Measurements from ENCODE around the gene CEP57L1. TPM values are rescaled to one million over a fixed set of nuclear protein-coding genes. Genes with fewer than 3 reads are reported as not detected.

Gene CEP57L1
- total and polyA plus RNA-seq, 9 donors = 14.5 to 30.9 (median 17.3) TPM

DNA sequence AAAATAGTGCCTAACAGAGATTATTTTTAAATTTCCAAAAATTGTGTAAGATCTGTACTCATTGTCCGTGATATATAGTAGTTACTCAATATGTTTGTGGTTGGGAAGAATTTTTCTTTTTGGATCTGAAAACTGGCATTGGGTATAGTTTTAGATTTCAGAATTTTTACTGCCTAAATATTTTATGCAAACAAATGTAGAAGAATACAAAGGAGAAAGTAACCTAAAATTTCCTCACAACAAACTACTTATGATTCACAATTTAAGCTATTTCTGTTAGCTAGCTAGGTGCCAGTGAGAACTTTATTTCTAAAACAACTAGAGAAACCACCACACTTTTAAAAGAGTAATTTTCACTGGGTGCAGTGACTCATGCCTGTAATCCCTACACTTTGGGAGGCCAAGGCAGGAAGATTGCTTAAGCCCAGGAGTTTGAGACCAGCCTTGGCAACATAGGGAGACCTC, 39.5 kb upstream of the CEP57L1 start:
- H3K4me3 ChIP-seq (ENCODE audit: low read length) = no peak overlapping the region
- no peak overlapping the region for H3K27ac ChIP-seq (ENCODE audit: low read length)
- H3K4me1 ChIP-seq (ENCODE audit: control insufficient read depth, insufficient read depth, low read length) = no peaks in the 10 kb centered on the region
- no peak for DNase-seq
- WGBS (ENCODE audit: insufficient coverage) = no CpG with 5 or more reads among the region's 1 CpG
- no peaks in the 10 kb centered on the region for H3K9me3 ChIP-seq (replicated peaks; ENCODE audit: control insufficient read depth, low read depth, low read length)
- H3K27me3 ChIP-seq (ENCODE audit: control insufficient read depth, insufficient read depth, low read length) = no peaks in the 10 kb centered on the region
- no peaks in the 10 kb centered on the region for H3K36me3 ChIP-seq (ENCODE audit: control insufficient read depth, insufficient read depth, low read length)

DNA sequence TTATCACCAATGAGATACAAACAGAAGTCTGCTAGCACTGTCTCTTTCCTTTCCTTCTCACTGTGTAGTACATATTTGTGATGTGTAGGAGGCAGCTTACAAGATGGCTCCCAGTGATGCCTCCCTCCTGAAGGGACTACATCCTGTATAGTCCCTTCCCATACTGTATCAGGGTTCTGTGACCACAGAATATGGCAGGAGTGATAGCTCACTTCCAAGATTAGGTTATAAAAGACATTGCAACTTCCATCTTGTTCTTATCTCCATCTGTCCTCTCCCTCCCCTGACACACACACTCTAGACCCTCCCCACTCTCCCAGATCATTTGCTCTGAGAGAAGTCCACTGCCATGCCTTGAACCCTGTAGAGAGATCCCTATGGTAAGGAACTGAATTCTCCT, 38.6 kb upstream of the CEP57L1 start:
- H3K4me3 ChIP-seq (ENCODE audit: low read length) = no peak overlapping the region
- no peaks in the 10 kb centered on the region for H3K4me1 ChIP-seq (ENCODE audit: control insufficient read depth, insufficient read depth, low read length)
- H3K27me3 ChIP-seq (ENCODE audit: control insufficient read depth, insufficient read depth, low read length) = no peaks in the 10 kb centered on the region
- no peaks in the 10 kb centered on the region for H3K9me3 ChIP-seq (replicated peaks; ENCODE audit: control insufficient read depth, low read depth, low read length)
- no peak for DNase-seq
- H3K36me3 ChIP-seq (ENCODE audit: control insufficient read depth, insufficient read depth, low read length) = no peaks in the 10 kb centered on the region
- H3K27ac ChIP-seq (ENCODE audit: low read length) = no peak overlapping the region

DNA sequence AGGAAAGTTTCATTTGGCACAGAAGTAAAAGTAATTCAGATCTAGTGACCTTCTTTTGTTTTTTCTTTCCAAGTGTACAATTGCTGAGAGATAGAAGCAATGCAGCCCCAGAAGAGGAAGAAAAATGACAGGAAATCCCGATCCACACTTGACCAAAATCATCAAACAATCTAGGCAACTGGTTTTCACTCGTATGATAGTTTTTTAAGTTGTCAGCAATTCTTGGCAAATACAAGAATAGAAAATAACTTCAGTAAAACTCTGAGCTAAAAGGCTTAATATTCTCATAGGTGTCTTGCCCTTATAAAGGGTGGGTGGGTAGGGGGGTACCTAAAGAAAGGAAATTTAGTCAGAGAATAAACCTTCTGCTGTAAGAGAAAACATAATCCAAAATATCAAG, 36.7 kb upstream of the CEP57L1 start:
- Histone ChIP-seq H3K27ac (ENCODE audit: low read length) (no peak overlapping the region), H3K27me3 (ENCODE audit: control insufficient read depth, insufficient read depth, low read length) (no peaks in the 10 kb centered on the region), H3K4me1 (ENCODE audit: control insufficient read depth, insufficient read depth, low read length) (no peaks in the 10 kb centered on the region), H3K9me3 (replicated peaks; ENCODE audit: control insufficient read depth, low read depth, low read length) (no peaks in the 10 kb centered on the region), H3K36me3 (ENCODE audit: control insufficient read depth, insufficient read depth, low read length) (no peaks in the 10 kb centered on the region), H3K4me3 (ENCODE audit: low read length) (no peak overlapping the region)
- no peak for DNase-seq
- WGBS (ENCODE audit: insufficient coverage) = no CpG with 5 or more reads among the region's 2 CpGs

GRCh38 chr6:109059153-109059552, 36.2 kb upstream of the CEP57L1 start:
- H3K27me3 ChIP-seq (ENCODE audit: control insufficient read depth, insufficient read depth, low read length) = no peaks in the 10 kb centered on the region
- DNase-seq = no peak
- no peaks in the 10 kb centered on the region for H3K4me1 ChIP-seq (ENCODE audit: control insufficient read depth, insufficient read depth, low read length)
- H3K27ac ChIP-seq (ENCODE audit: low read length) = peak overlapping the region; percentile 36
- H3K4me3 ChIP-seq (ENCODE audit: low read length) = no peak overlapping the region
- no peaks in the 10 kb centered on the region for H3K9me3 ChIP-seq (replicated peaks; ENCODE audit: control insufficient read depth, low read depth, low read length)
- H3K36me3 ChIP-seq (ENCODE audit: control insufficient read depth, insufficient read depth, low read length) = no peaks in the 10 kb centered on the region
- no CpG with 5 or more reads among the region's 3 CpGs for WGBS (ENCODE audit: insufficient coverage)

DNA sequence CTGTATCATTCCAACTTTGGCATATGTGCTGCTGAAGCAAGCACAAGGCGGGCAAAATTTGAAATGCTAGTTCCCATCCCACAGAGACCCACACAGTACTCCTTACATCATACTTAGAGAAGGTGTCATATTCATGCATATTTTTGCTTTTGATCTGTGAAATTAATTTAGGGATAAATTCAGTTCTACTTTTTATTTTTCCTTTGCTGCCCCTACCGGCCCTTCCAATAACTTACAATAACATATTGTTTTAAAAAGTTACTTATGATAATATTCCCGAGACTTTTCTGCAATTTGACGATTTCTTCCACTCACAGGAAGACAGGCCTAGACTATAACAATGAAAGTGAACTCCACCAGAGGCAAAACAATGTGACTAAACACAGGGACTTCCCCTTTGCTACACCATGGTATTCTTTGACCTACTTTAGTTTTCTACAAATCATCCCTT, 35.7 kb upstream of the CEP57L1 start:
- no peak overlapping the region for H3K4me3 ChIP-seq (ENCODE audit: low read length)
- no peaks in the 10 kb centered on the region for H3K27me3 ChIP-seq (ENCODE audit: control insufficient read depth, insufficient read depth, low read length)
- DNase-seq = peak; percentile 60
- H3K9me3 ChIP-seq (replicated peaks; ENCODE audit: control insufficient read depth, low read depth, low read length) = no peaks in the 10 kb centered on the region
- no CpG with 5 or more reads among the region's 4 CpGs for WGBS (ENCODE audit: insufficient coverage)
- no peaks in the 10 kb centered on the region for H3K36me3 ChIP-seq (ENCODE audit: control insufficient read depth, insufficient read depth, low read length)
- no peaks in the 10 kb centered on the region for H3K4me1 ChIP-seq (ENCODE audit: control insufficient read depth, insufficient read depth, low read length)
- H3K27ac ChIP-seq (ENCODE audit: low read length) = peak overlapping the region; percentile 36

DNA sequence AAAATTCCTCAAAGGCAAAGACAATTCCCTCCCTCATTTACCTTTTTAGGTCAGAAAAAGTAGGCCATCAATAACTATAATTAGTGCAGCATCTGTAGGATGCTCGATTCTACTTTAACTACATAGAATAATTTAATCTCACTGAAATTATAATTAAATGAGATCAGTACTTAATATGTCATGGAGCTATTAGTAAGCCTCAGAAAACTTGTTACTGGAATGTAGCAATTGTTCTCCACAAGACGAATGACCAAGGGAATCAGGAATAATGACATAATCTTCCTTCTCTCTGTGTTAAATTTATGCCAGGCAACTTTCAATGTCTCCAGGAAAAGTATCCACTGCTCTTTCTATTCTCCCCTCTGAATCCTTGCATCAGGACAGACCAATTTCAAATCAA, 34.7 kb upstream of the CEP57L1 start:
- H3K9me3 ChIP-seq (replicated peaks; ENCODE audit: control insufficient read depth, low read depth, low read length) = no peaks in the 10 kb centered on the region
- no peak for DNase-seq
- no peaks in the 10 kb centered on the region for H3K4me1 ChIP-seq (ENCODE audit: control insufficient read depth, insufficient read depth, low read length)
- WGBS (ENCODE audit: insufficient coverage) = no CpG with 5 or more reads among the region's 2 CpGs
- H3K27ac ChIP-seq (ENCODE audit: low read length) = no peak overlapping the region
- H3K27me3 ChIP-seq (ENCODE audit: control insufficient read depth, insufficient read depth, low read length) = no peaks in the 10 kb centered on the region
- H3K4me3 ChIP-seq (ENCODE audit: low read length) = no peak overlapping the region
- H3K36me3 ChIP-seq (ENCODE audit: control insufficient read depth, insufficient read depth, low read length) = no peaks in the 10 kb centered on the region

GRCh38 chr6:109062216-109062615, 33.1 kb upstream of the CEP57L1 start:
- no peak overlapping the region for H3K27ac ChIP-seq (ENCODE audit: low read length)
- H3K36me3 ChIP-seq (ENCODE audit: control insufficient read depth, insufficient read depth, low read length) = no peaks in the 10 kb centered on the region
- H3K9me3 ChIP-seq (replicated peaks; ENCODE audit: control insufficient read depth, low read depth, low read length) = no peaks in the 10 kb centered on the region
- WGBS (ENCODE audit: insufficient coverage) = 100% methylated on average over 3 of the region's 5 CpGs
- no peaks in the 10 kb centered on the region for H3K4me1 ChIP-seq (ENCODE audit: control insufficient read depth, insufficient read depth, low read length)
- no peak for DNase-seq
- no peaks in the 10 kb centered on the region for H3K27me3 ChIP-seq (ENCODE audit: control insufficient read depth, insufficient read depth, low read length)
- no peak overlapping the region for H3K4me3 ChIP-seq (ENCODE audit: low read length)

DNA sequence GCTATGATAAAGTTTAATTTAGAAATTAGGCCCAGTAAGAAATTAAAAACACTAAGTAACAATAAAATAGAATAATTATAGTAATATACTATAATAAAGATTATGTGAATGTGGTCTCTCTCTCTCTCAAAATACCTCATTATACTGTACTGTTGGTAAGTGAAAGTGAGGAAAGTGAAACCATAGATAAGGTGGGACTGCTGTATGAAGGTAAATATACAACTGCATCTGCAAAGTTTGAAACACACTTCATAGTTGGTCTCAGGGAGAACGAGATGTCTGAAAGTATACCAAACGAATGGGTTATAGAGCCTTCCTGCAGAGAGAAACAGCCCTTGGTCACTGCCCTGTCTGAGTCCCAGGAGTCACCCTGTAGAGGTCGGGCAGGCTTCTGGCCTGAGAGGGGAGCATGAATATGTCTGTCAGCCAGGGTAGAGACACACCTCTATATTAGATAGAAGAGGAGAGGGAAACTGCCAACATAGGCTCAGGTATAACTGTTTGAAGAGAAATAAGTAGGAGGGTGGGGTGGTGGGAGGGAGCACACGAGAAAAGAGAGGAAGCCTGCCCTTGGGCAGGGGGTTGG, 32.4 kb upstream of the CEP57L1 start:
- WGBS (ENCODE audit: insufficient coverage) = 60% methylated on average over 1 of the region's 4 CpGs
- H3K4me1 ChIP-seq (ENCODE audit: control insufficient read depth, insufficient read depth, low read length) = no peaks in the 10 kb centered on the region
- no peak overlapping the region for H3K27ac ChIP-seq (ENCODE audit: low read length)
- H3K9me3 ChIP-seq (replicated peaks; ENCODE audit: control insufficient read depth, low read depth, low read length) = no peaks in the 10 kb centered on the region
- no peak for DNase-seq
- H3K36me3 ChIP-seq (ENCODE audit: control insufficient read depth, insufficient read depth, low read length) = peaks cover 1% of the 10 kb centered on the region
- no peak overlapping the region for H3K4me3 ChIP-seq (ENCODE audit: low read length)
- no peaks in the 10 kb centered on the region for H3K27me3 ChIP-seq (ENCODE audit: control insufficient read depth, insufficient read depth, low read length)

- no peak overlapping the region for H3K27ac ChIP-seq (ENCODE audit: low read length)
- no peaks in the 10 kb centered on the region for H3K4me1 ChIP-seq (ENCODE audit: control insufficient read depth, insufficient read depth, low read length)
- WGBS (ENCODE audit: insufficient coverage) = no CpG with 5 or more reads among the region's 2 CpGs
Measured at GRCh38 chr6:109069746-109070145, 25.6 kb upstream of the CEP57L1 start.

GRCh38 chr6:109071125-109071917, 24.0 kb upstream of the CEP57L1 start:
- no peak overlapping the region for H3K4me3 ChIP-seq (ENCODE audit: low read length)
- no peak overlapping the region for H3K27ac ChIP-seq (ENCODE audit: low read length)
- 10% methylated on average over 3 of the region's 7 CpGs for WGBS (ENCODE audit: insufficient coverage)
- H3K9me3 ChIP-seq (replicated peaks; ENCODE audit: control insufficient read depth, low read depth, low read length) = peaks cover 2% of the 10 kb centered on the region
- H3K36me3 ChIP-seq (ENCODE audit: control insufficient read depth, insufficient read depth, low read length) = peaks cover 3% of the 10 kb centered on the region
- H3K4me1 ChIP-seq (ENCODE audit: control insufficient read depth, insufficient read depth, low read length) = no peaks in the 10 kb centered on the region
- no peaks in the 10 kb centered on the region for H3K27me3 ChIP-seq (ENCODE audit: control insufficient read depth, insufficient read depth, low read length)
- no peak for DNase-seq

More at GRCh38 chr6:109069746-109070145, 25.6 kb upstream of the CEP57L1 start:
- H3K36me3 ChIP-seq (ENCODE audit: control insufficient read depth, insufficient read depth, low read length) = peaks cover 3% of the 10 kb centered on the region
- H3K27me3 ChIP-seq (ENCODE audit: control insufficient read depth, insufficient read depth, low read length) = no peaks in the 10 kb centered on the region
- H3K9me3 ChIP-seq (replicated peaks; ENCODE audit: control insufficient read depth, low read depth, low read length) = no peaks in the 10 kb centered on the region
- no peak for DNase-seq
- no peak overlapping the region for H3K4me3 ChIP-seq (ENCODE audit: low read length)
